WTC11 (cell line): ENCODE measurements around the gene NMUR1. TPM values are rescaled to one million over a fixed set of nuclear protein-coding genes. Genes with fewer than 3 reads are reported as not detected.

Experiments used
- ATAC-seq: fragments of 200-7000 bp; cut with Tn5 transposase; 2 replicates; pipeline ENCODE4 v1.10.0; 2021; ENCODE audit warnings: mild to moderate bottlenecking, moderate library complexity
- CTCF ChIA-PET: fragments of 300-600 bp; sonication (Branson Sonifier 250); formaldehyde crosslinking; loops from one replicate; lab custom pipeline; 2021; ENCODE audit warnings: antibody characterized with exemption; lab: Charles Lee
- POLR2A ChIA-PET: fragments of 350-600 bp; sonication (Branson Sonifier 250); formaldehyde crosslinking; loops from one replicate; lab custom pipeline; 2021; ENCODE audit warnings: antibody characterized with exemption; lab: Charles Lee
- DNase-seq: peaks from one replicate; pipeline ENCODE4 v3.0.0; 2021; ENCODE audit warnings: low spot score
- H3K27ac Mint-ChIP-seq: 2 replicates; pipeline ENCODE4 v1.8.0; 2021; ENCODE audit warnings: mixed read lengths
- H3K27me3 Mint-ChIP-seq: 2 replicates; pipeline ENCODE4 v1.8.0; 2021; ENCODE audit warnings: low read depth, mild to moderate bottlenecking, moderate library complexity, mixed read lengths
- H3K36me3 Mint-ChIP-seq: 2 replicates; pipeline ENCODE4 v1.8.0; 2021; ENCODE audit warnings: mixed read lengths
- H3K4me1 Mint-ChIP-seq: 2 replicates; pipeline ENCODE4 v1.8.0; 2022; ENCODE audit warnings: mixed read lengths
- H3K4me3 Mint-ChIP-seq: 2 replicates; pipeline ENCODE4 v1.8.0; 2021; ENCODE audit warnings: mild to moderate bottlenecking, moderate library complexity, mixed read lengths
- H3K9me3 Mint-ChIP-seq: 2 replicates; pipeline ENCODE4 v1.8.0; 2021; ENCODE audit warnings: mixed read lengths
- CREB1 ChIP-seq: sonication (generic); formaldehyde crosslinking; IDR thresholded peaks from 2 replicates; pipeline ENCODE4 v1.8.0; 2023; ENCODE audit warnings: mild to moderate bottlenecking, missing genetic modification reagents
- CREM ChIP-seq: sonication (generic); formaldehyde crosslinking; IDR thresholded peaks from 2 replicates; pipeline ENCODE4 v1.8.1; 2022; ENCODE audit warnings: mild to moderate bottlenecking, missing genetic modification reagents, moderate library complexity
- FOXK1 ChIP-seq: sonication (generic); formaldehyde crosslinking; IDR thresholded peaks from 2 replicates; pipeline ENCODE4 v1.8.0; 2022; ENCODE audit warnings: mild to moderate bottlenecking, moderate library complexity, missing genetic modification reagents
- GABPB1 ChIP-seq: sonication (generic); formaldehyde crosslinking; IDR thresholded peaks from 2 replicates; pipeline ENCODE4 v1.8.1; 2023; ENCODE audit warnings: mild to moderate bottlenecking, missing genetic modification reagents
- JAZF1 ChIP-seq: fragments of 250-450 bp; sonication (Bioruptor Pico); IDR thresholded peaks from 2 replicates; pipeline ENCODE4 v1.9.0; 2021; ENCODE audit warnings: moderate library complexity, mild to moderate bottlenecking, inconsistent platforms
- JUN ChIP-seq: sonication (generic); formaldehyde crosslinking; IDR thresholded peaks from 2 replicates; pipeline ENCODE4 v1.8.0; 2023; ENCODE audit warnings: mild to moderate bottlenecking, missing genetic modification reagents
- NFE2L1 ChIP-seq: sonication (generic); formaldehyde crosslinking; IDR thresholded peaks from 2 replicates; pipeline ENCODE4 v1.8.1; 2023; ENCODE audit warnings: missing genetic modification reagents
- NR1H2 ChIP-seq: sonication (generic); formaldehyde crosslinking; IDR thresholded peaks from 2 replicates; pipeline ENCODE4 v1.9.0; 2021; ENCODE audit warnings: mild to moderate bottlenecking, moderate library complexity, missing genetic modification reagents
- NR2C2 ChIP-seq: sonication (generic); formaldehyde crosslinking; IDR thresholded peaks from 2 replicates; pipeline ENCODE4 v1.8.0; 2022; ENCODE audit warnings: mild to moderate bottlenecking, missing genetic modification reagents
- RORB ChIP-seq: fragments of 250-450 bp; sonication (Bioruptor Pico); IDR thresholded peaks from 2 replicates; pipeline ENCODE4 v1.9.0; 2021; ENCODE audit warnings: mild to moderate bottlenecking
- SOX15 ChIP-seq: fragments of 250-450 bp; sonication (Bioruptor Pico); IDR thresholded peaks from 2 replicates; pipeline ENCODE4 v1.9.0; 2021; ENCODE audit warnings: mild to moderate bottlenecking
- ZNF138 ChIP-seq: sonication (generic); formaldehyde crosslinking; conservative IDR thresholded peaks from 2 replicates; pipeline ENCODE4 v1.8.1; 2022; ENCODE audit warnings: mild to moderate bottlenecking, moderate library complexity, missing genetic modification reagents
- ZNF423 ChIP-seq: fragments of 250-450 bp; sonication (Bioruptor Pico); IDR thresholded peaks from 2 replicates; pipeline ENCODE4 v2.1.2; 2022; ENCODE audit warnings: mild to moderate bottlenecking, moderate library complexity
- ZNF671 ChIP-seq: fragments of 250-450 bp; sonication (Bioruptor Pico); IDR thresholded peaks from 2 replicates; pipeline ENCODE4 v1.8.0; 2021; ENCODE audit warnings: mild to moderate bottlenecking
- total RNA-seq: library from RNA; stranded (reverse); gene quantifications from 3 replicates; pipeline ENCODE4 v1.2.3, GENCODE V29; 2021
- TF ChIP-seq, protein P1 (sequence below): sonication (generic); formaldehyde crosslinking; IDR thresholded peaks from 2 replicates; pipeline ENCODE4 v1.8.1; 2023; ENCODE audit warnings: mild to moderate bottlenecking, moderate library complexity, missing genetic modification reagents
- TF ChIP-seq, protein P2 (sequence below): fragments of 250-450 bp; sonication (Bioruptor Pico); IDR thresholded peaks from 2 replicates; pipeline ENCODE4 v2.1.2; 2022; ENCODE audit warnings: mild to moderate bottlenecking, moderate library complexity
- TF ChIP-seq, protein P3 (sequence below): sonication (generic); formaldehyde crosslinking; IDR thresholded peaks from 2 replicates; pipeline ENCODE4 v1.8.0; 2023; ENCODE audit warnings: missing genetic modification reagents
- TF ChIP-seq, protein P4 (sequence below): sonication (generic); formaldehyde crosslinking; IDR thresholded peaks from 2 replicates; pipeline ENCODE4 v1.8.0; 2022; ENCODE audit warnings: mild to moderate bottlenecking, missing genetic modification reagents
- TF ChIP-seq, protein P5 (sequence below): sonication (generic); formaldehyde crosslinking; IDR thresholded peaks from 2 replicates; pipeline ENCODE4 v1.8.0; 2022; ENCODE audit warnings: missing genetic modification reagents
- TF ChIP-seq, protein P6 (sequence below): sonication (generic); formaldehyde crosslinking; IDR thresholded peaks from 2 replicates; pipeline ENCODE4 v1.8.0; 2022; ENCODE audit warnings: mild to moderate bottlenecking, missing genetic modification reagents
- TF ChIP-seq, protein P7 (sequence below): sonication (generic); formaldehyde crosslinking; IDR thresholded peaks from 2 replicates; pipeline ENCODE4 v1.8.1; 2022; ENCODE audit warnings: low read depth, mild to moderate bottlenecking, moderate library complexity, missing genetic modification reagents, borderline replicate concordance
- TF ChIP-seq, protein P8 (sequence below): fragments of 250-450 bp; sonication (Bioruptor Pico); IDR thresholded peaks from 2 replicates; pipeline ENCODE4 v1.8.0; 2021; ENCODE audit warnings: mild to moderate bottlenecking

NMUR1 gene
- total RNA-seq, 1 experiment from 2014 or later, result 0.42 TPM

DNA sequence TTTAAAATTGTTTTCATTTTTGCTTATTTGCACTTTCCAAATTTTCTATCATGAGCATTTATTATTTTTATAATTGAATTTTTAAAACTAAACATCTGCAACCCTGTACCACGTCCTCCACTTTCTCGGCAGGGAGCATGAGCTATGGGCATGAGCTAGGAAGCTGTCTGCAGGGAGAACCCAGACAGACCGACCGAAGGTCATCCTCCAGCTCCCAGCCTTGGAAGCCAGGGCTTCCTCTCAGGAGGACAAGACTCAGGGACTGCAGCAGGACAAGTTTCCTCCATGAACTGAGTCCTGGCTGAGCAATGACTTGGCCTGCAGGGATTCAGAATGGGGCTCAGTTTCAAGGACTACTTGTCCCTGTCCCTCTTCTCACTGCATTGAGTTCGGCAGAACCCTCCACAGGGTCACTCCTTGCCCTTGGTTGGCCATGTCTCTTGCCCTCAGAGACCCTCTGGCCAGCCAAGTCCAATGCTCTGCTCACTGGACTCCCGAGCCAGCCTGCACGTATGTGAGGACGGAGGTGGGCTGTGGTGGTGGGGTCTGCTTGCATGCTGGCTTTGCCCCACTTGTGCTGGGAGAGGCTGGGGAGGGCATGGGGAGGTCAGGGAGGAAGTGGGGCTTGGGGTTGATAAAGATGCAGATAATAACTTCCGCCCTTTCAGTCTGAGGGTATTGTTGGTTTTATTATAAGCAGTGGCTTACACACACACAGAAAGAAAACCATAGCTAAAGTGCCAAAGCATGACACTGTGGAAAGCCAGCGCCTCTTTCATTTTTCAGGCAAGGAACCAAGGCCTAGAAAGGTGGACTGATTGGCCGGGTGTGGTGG is 6.6 kb downstream of the NMUR1 start:
- Mint-ChIP-seq H3K9me3 (no peaks in the 10 kb centered on the region), H3K27ac (no peak overlapping the region), H3K4me1 (peaks cover 8% of the 10 kb centered on the region), H3K4me3 (no peak overlapping the region), H3K36me3 (no peaks in the 10 kb centered on the region), H3K27me3 (peaks cover 12% of the 10 kb centered on the region)
- DNase-seq (no peak), ATAC-seq (no peak)
- ChIA-PET POLR2A (interaction anchor here (0.5 kb wide), 1 partner anchor 220 kb away, joined by 3 read pairs; no protein-coding TSS in a partner anchor), CTCF (interaction anchor here (1.7 to 2.1 kb wide), 2 partner anchors 18 to 41 kb away, joined by 5 to 7 read pairs; no protein-coding TSS in a partner anchor)
- TF ChIP-seq NR2C2 (CRISPR knock-in tag), result no peak
- no peak for TF ChIP-seq FOXK1 (CRISPR knock-in tag)
- TF ChIP-seq GABPB1 (CRISPR knock-in tag), result no peak
- TF ChIP-seq, protein P1, sequence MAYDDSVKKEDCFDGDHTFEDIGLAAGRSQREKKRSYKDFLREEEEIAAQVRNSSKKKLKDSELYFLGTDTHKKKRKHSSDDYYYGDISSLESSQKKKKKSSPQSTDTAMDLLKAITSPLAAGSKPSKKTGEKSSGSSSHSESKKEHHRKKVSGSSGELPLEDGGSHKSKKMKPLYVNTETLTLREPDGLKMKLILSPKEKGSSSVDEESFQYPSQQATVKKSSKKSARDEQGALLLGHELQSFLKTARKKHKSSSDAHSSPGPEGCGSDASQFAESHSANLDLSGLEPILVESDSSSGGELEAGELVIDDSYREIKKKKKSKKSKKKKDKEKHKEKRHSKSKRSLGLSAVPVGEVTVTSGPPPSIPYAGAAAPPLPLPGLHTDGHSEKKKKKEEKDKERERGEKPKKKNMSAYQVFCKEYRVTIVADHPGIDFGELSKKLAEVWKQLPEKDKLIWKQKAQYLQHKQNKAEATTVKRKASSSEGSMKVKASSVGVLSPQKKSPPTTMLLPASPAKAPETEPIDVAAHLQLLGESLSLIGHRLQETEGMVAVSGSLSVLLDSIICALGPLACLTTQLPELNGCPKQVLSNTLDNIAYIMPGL (CRISPR knock-in tag), result no peak
- TF ChIP-seq CREM (CRISPR knock-in tag), result no peak
- TF ChIP-seq ZNF423 (CRISPR knock-in tag), result no peak
- no peak for TF ChIP-seq SOX15 (CRISPR knock-in tag)
- TF ChIP-seq, protein P2, sequence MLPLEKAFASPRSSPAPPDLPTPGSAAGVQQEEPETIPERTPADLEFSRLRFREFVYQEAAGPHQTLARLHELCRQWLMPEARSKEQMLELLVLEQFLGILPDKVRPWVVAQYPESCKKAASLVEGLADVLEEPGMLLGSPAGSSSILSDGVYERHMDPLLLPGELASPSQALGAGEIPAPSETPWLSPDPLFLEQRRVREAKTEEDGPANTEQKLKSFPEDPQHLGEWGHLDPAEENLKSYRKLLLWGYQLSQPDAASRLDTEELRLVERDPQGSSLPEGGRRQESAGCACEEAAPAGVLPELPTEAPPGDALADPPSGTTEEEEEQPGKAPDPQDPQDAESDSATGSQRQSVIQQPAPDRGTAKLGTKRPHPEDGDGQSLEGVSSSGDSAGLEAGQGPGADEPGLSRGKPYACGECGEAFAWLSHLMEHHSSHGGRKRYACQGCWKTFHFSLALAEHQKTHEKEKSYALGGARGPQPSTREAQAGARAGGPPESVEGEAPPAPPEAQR, result no peak
- no peak for TF ChIP-seq CREB1
- TF ChIP-seq, protein P3, sequence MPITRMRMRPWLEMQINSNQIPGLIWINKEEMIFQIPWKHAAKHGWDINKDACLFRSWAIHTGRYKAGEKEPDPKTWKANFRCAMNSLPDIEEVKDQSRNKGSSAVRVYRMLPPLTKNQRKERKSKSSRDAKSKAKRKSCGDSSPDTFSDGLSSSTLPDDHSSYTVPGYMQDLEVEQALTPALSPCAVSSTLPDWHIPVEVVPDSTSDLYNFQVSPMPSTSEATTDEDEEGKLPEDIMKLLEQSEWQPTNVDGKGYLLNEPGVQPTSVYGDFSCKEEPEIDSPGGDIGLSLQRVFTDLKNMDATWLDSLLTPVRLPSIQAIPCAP (CRISPR knock-in tag), result no peak
- no peak for TF ChIP-seq ZNF138 (CRISPR knock-in tag)
- TF ChIP-seq, protein P4, sequence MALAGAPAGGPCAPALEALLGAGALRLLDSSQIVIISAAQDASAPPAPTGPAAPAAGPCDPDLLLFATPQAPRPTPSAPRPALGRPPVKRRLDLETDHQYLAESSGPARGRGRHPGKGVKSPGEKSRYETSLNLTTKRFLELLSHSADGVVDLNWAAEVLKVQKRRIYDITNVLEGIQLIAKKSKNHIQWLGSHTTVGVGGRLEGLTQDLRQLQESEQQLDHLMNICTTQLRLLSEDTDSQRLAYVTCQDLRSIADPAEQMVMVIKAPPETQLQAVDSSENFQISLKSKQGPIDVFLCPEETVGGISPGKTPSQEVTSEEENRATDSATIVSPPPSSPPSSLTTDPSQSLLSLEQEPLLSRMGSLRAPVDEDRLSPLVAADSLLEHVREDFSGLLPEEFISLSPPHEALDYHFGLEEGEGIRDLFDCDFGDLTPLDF (CRISPR knock-in tag), result no peak
- TF ChIP-seq JUN (CRISPR knock-in tag), result no peak
- TF ChIP-seq, protein P5, sequence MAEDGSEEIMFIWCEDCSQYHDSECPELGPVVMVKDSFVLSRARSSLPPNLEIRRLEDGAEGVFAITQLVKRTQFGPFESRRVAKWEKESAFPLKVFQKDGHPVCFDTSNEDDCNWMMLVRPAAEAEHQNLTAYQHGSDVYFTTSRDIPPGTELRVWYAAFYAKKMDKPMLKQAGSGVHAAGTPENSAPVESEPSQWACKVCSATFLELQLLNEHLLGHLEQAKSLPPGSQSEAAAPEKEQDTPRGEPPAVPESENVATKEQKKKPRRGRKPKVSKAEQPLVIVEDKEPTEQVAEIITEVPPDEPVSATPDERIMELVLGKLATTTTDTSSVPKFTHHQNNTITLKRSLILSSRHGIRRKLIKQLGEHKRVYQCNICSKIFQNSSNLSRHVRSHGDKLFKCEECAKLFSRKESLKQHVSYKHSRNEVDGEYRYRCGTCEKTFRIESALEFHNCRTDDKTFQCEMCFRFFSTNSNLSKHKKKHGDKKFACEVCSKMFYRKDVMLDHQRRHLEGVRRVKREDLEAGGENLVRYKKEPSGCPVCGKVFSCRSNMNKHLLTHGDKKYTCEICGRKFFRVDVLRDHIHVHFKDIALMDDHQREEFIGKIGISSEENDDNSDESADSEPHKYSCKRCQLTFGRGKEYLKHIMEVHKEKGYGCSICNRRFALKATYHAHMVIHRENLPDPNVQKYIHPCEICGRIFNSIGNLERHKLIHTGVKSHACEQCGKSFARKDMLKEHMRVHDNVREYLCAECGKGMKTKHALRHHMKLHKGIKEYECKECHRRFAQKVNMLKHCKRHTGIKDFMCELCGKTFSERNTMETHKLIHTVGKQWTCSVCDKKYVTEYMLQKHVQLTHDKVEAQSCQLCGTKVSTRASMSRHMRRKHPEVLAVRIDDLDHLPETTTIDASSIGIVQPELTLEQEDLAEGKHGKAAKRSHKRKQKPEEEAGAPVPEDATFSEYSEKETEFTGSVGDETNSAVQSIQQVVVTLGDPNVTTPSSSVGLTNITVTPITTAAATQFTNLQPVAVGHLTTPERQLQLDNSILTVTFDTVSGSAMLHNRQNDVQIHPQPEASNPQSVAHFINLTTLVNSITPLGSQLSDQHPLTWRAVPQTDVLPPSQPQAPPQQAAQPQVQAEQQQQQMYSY (CRISPR knock-in tag), result no peak
- TF ChIP-seq, all 79 proteins: peak for 0

DNA sequence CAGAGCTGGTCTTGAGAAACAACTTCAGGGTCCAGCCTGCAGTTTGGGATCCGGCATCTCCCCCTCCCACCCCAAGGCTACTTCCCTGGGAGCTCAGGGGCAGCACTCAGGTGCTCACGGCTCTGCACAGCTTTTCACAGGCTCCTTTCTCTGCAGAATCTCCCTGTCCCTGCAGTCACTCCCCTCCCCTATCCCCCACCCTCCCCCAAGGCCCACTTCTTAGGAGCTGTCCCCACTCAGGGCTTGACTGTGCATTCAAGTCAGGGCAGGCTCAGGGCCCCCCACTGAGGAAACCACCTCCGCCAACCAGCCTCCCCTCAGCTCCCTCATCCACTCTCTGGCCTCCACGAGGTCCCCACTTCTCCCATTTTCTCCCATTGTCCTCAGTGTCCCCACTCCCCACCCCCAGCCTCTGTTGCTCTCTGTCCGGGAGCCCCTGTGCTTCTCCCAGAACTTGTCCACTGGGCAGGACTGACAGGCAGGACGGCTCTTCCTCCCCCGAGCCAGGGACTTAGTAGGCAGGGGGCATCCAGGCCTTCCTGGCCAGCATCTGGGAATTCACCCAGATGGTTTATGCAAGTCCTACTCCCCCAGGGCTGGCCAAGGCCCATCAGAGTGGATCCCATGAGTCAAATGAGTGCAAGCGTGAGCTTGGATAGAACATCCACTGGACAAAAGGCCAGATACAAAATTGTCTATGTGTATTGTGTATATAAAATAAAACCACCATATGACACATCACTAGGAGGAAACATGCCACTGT is 7.6 kb downstream of the NMUR1 start:
- CTCF ChIA-PET, result interaction anchor here (0.7 to 2.1 kb wide), 5 partner anchors 11 to 152 kb away, joined by 3 to 7 read pairs (median 5); no protein-coding TSS in a partner anchor
- POLR2A ChIA-PET, result no interaction called here
- Mint-ChIP-seq H3K36me3 (no peaks in the 10 kb centered on the region), H3K4me1 (peaks cover 8% of the 10 kb centered on the region), H3K9me3 (no peaks in the 10 kb centered on the region), H3K27me3 (peaks cover 3% of the 10 kb centered on the region), H3K27ac (no peak overlapping the region), H3K4me3 (no peak overlapping the region)
- ATAC-seq, result no peak
- no peak for DNase-seq
- TF ChIP-seq ZNF671 (CRISPR knock-in tag), result no peak
- TF ChIP-seq, protein P6, sequence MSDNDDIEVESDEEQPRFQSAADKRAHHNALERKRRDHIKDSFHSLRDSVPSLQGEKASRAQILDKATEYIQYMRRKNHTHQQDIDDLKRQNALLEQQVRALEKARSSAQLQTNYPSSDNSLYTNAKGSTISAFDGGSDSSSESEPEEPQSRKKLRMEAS, result no peak
- TF ChIP-seq, protein P7, sequence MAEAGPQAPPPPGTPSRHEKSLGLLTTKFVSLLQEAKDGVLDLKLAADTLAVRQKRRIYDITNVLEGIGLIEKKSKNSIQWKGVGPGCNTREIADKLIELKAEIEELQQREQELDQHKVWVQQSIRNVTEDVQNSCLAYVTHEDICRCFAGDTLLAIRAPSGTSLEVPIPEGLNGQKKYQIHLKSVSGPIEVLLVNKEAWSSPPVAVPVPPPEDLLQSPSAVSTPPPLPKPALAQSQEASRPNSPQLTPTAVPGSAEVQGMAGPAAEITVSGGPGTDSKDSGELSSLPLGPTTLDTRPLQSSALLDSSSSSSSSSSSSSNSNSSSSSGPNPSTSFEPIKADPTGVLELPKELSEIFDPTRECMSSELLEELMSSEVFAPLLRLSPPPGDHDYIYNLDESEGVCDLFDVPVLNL (CRISPR knock-in tag), result no peak
- TF ChIP-seq RORB (CRISPR knock-in tag), result no peak
- no peak for TF ChIP-seq NFE2L1 (CRISPR knock-in tag)
- TF ChIP-seq, protein P8, sequence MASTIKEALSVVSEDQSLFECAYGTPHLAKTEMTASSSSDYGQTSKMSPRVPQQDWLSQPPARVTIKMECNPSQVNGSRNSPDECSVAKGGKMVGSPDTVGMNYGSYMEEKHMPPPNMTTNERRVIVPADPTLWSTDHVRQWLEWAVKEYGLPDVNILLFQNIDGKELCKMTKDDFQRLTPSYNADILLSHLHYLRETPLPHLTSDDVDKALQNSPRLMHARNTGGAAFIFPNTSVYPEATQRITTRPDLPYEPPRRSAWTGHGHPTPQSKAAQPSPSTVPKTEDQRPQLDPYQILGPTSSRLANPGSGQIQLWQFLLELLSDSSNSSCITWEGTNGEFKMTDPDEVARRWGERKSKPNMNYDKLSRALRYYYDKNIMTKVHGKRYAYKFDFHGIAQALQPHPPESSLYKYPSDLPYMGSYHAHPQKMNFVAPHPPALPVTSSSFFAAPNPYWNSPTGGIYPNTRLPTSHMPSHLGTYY (CRISPR knock-in tag), result no peak
- no peak for TF ChIP-seq JAZF1
- no peak for TF ChIP-seq NR1H2 (CRISPR knock-in tag)
